ENCODE results near the gene TRAPPC2B.
"Not testable (repeated sequence)": the region's sequence is repeated elsewhere in the genome, so short reads cannot be mapped to it uniquely, and the experiment has no call there.

TRAPPC2B gene

GRCh38 chr19:57374179-57374578 is 10.8 kb downstream of the TRAPPC2B start:
- no peak for DNase-seq (ENCODE audit: low read depth in 2 of 2)

- DNase-seq (ENCODE audit: low read depth in 2 of 2), result not testable (repeated sequence)
Measured at GRCh38 chr19:57374647-57375046, 11.3 kb downstream of the TRAPPC2B start.

- DNase-seq (ENCODE audit: low read depth in 2 of 2), result no peak
Measured at GRCh38 chr19:57376151-57376550, 12.8 kb downstream of the TRAPPC2B start.

- no peak for DNase-seq (ENCODE audit: low read depth in 2 of 2)
Measured at GRCh38 chr19:57377498-57378146, 14.3 kb downstream of the TRAPPC2B start.

- no peak for DNase-seq (ENCODE audit: low read depth in 2 of 2)
Measured at GRCh38 chr19:57380923-57381322, 17.6 kb downstream of the TRAPPC2B start.

- no peak for DNase-seq (ENCODE audit: low read depth in 2 of 2)
Measured at GRCh38 chr19:57382806-57383488, 19.6 kb downstream of the TRAPPC2B start.

- no peak for DNase-seq (ENCODE audit: low read depth in 2 of 2)
Measured at GRCh38 chr19:57389194-57389729, 25.9 kb downstream of the TRAPPC2B start.

- peak; percentile 98 for DNase-seq (ENCODE audit: low read depth in 2 of 2)
Measured at GRCh38 chr19:57389730-57390598, 26.6 kb downstream of the TRAPPC2B start, which contains the start of gene ZNF548. ZNF548 (plus strand) TSS chr19:57389854; CDS start chr19:57390100, 246 bp downstream.

GRCh38 chr19:57395710-57396109 is 32.4 kb downstream of the TRAPPC2B start:
- DNase-seq (ENCODE audit: low read depth in 2 of 2), result no peak

GRCh38 chr19:57398868-57399267 is 35.5 kb downstream of the TRAPPC2B start:
- DNase-seq (ENCODE audit: low read depth in 2 of 2), result no peak

GRCh38 chr19:57403737-57404563 is 40.6 kb downstream of the TRAPPC2B start:
- DNase-seq (ENCODE audit: low read depth in 2 of 2), result no peak

GRCh38 chr19:57406516-57407123 is 43.3 kb downstream of the TRAPPC2B start:
- peak in 1 of 2 experiments; percentile 2 for DNase-seq (ENCODE audit: low read depth in 2 of 2)

- peak; percentile 80 for DNase-seq (ENCODE audit: low read depth in 2 of 2)
Measured at GRCh38 chr19:57410877-57411671, 47.7 kb downstream of the TRAPPC2B start, which contains the start of gene ZNF17. ZNF17 (plus strand) TSS chr19:57411161; CDS start chr19:57413616, 2,455 bp downstream.

Data from fibroblast of skin of left quadriceps (primary cell).